IPS-18a (cell line): ENCODE measurements around the gene ABCG5.

Experiments used
- H3K27ac ChIP-seq: one replicate; pipeline ENCODE4 v1.5.1; 2013; ENCODE audit warnings: low read length
- H3K27me3 ChIP-seq: one replicate; pipeline ENCODE4 v1.6.1; 2013; ENCODE audit warnings: mild to moderate bottlenecking, low read length; ENCODE audit not compliant: control insufficient read depth, insufficient read depth
- H3K36me3 ChIP-seq: one replicate; pipeline ENCODE4 v1.6.1; 2013; ENCODE audit warnings: low read depth, low read length; ENCODE audit not compliant: control insufficient read depth
- H3K4me1 ChIP-seq: one replicate; pipeline ENCODE4 v1.6.1; 2013; ENCODE audit warnings: low read depth, low read length; ENCODE audit not compliant: control insufficient read depth
- H3K4me3 ChIP-seq: one replicate; pipeline ENCODE4 v1.5.1; 2013; ENCODE audit warnings: low read length
- H3K9ac ChIP-seq: one replicate; pipeline ENCODE4 v1.6.1; 2013; ENCODE audit warnings: mild to moderate bottlenecking, low read length, moderate library complexity
- H3K9me3 ChIP-seq: one replicate; pipeline ENCODE4 v1.6.1; 2013; ENCODE audit warnings: low read depth, low read length; ENCODE audit not compliant: control insufficient read depth

ABCG5 gene

DNA sequence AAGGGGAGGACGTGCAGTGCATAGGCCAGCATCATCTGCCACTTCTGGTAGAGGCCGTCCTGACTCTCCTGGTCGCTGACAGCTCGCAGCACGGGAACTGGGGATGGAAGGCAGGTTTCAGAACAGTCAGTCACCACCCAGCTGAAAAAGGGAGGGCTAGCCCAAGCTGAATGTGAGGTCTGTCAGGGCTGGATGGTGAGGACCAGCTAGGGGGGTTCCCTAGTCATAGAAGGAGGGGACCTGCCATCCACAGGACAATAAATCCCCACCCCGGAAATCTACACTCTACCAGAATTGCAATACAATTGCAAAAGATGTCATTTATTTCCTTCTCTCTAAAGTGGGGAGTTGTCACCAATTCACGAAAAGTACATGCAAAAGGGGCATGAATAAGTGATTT is 15.8 kb downstream of the ABCG5 start:
- Histone ChIP-seq H3K27me3 (no peaks in the 10 kb centered on the region), H3K4me1 (no peaks in the 10 kb centered on the region), H3K9ac (no peak overlapping the region), H3K27ac (no peak overlapping the region), H3K4me3 (no peak overlapping the region), H3K9me3 (no peaks in the 10 kb centered on the region), H3K36me3 (no peaks in the 10 kb centered on the region)

DNA sequence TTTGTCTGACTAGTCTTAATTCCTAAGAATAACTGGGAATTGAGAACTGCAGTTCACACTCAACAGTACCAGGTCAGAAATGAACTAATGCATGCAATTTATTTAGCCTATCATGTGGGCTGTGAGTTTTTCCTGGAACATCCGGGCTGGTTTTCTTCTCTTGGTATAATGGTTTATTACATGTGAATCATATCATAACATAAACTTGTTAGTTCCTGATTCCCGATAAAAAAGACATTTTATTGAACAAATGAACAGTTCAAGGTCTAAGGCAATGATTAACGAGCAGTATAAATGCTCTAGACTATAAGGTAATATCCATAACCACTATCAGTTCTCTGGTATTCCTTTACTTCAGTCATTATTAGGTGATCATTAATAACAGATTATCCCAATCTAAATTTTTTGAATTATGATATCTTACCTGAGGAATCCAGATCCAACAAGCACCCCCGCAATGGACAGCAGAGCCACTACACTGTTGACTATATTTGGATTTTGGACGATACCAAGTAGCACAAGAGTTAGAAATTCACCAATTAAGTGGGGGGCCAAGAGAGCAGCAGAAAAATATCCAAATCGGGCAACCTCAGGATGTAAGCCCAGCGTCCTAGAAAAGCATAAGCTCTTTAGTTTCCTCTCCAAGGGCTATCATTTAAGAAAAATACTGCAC is 19.0 kb downstream of the ABCG5 start:
- H3K36me3 ChIP-seq, result no peaks in the 10 kb centered on the region
- no peaks in the 10 kb centered on the region for H3K4me1 ChIP-seq
- H3K4me3 ChIP-seq, result no peak overlapping the region
- H3K9me3 ChIP-seq, result no peaks in the 10 kb centered on the region
- no peaks in the 10 kb centered on the region for H3K27me3 ChIP-seq
- H3K27ac ChIP-seq, result no peak overlapping the region
- no peak overlapping the region for H3K9ac ChIP-seq

DNA sequence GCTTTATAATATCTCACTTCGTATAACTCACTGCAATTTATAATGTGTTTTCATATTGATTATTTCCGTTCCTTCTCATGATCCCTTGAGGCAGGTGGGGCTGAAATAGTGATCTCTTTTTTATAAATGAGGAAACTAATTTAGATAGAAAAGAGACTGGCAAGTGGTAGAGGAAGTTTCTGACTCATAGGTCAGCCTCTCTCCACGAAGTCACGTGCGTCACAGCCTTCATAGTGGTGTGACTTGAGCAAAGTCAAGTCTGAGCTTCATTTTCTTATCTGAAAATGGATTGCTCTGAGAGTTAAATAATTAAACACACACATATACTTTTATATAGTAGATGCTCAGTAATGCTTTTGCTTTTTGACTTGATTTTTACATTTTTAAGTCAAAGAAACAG is 19.9 kb downstream of the ABCG5 start:
- H3K4me1 ChIP-seq, result no peaks in the 10 kb centered on the region
- H3K27me3 ChIP-seq, result no peaks in the 10 kb centered on the region

DNA sequence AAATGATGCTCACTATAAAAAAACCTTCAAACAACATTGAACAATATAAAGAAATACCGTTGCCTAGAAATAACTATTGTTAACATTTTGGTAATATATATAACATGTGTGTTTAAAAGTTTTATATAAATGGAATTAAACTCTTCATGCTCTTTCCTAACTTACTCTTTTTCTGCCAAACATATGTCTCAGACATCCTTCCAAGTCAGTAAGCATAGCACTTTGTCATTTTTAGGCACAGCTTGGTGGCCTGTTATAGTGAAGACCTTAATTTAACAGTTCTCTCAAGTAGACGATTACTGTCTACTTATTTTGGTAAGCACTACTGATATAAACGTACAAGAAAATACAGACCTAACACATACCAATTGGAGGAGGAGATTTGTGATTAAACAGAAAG is 23.9 kb downstream of the ABCG5 start:
- no peaks in the 10 kb centered on the region for H3K4me1 ChIP-seq

More for the DNA sequence above, 19.9 kb downstream of the ABCG5 start:
- no peak overlapping the region for H3K4me3 ChIP-seq
- no peak overlapping the region for H3K9ac ChIP-seq
- H3K27ac ChIP-seq, result no peak overlapping the region
- no peaks in the 10 kb centered on the region for H3K9me3 ChIP-seq
- no peaks in the 10 kb centered on the region for H3K36me3 ChIP-seq

DNA sequence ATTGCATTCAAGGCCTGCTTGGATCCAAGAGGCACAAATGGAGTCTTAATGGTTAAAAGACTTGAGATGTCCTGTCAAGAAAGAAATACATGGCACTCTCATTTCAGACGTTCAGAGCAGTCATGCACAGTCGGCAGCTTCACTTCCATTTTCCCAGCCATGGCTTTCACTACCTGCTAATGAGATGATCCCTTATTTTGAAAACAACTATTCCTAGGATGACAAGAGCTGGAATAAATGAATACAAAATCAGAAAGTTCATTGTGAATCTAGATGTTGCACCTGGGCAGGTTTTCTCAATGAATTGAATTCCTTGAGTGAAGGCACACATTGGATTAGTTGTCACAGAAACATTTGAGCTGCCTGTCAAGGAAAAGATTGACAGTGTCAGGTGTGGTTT is 25.7 kb downstream of the ABCG5 start:
- Histone ChIP-seq H3K4me3 (no peak overlapping the region), H3K9me3 (no peaks in the 10 kb centered on the region), H3K36me3 (no peaks in the 10 kb centered on the region), H3K9ac (no peak overlapping the region), H3K27ac (no peak overlapping the region), H3K27me3 (no peaks in the 10 kb centered on the region), H3K4me1 (no peaks in the 10 kb centered on the region)

More for the DNA sequence above, 23.9 kb downstream of the ABCG5 start:
- H3K27ac ChIP-seq, result no peak overlapping the region
- no peaks in the 10 kb centered on the region for H3K36me3 ChIP-seq
- no peak overlapping the region for H3K4me3 ChIP-seq
- no peak overlapping the region for H3K9ac ChIP-seq
- H3K27me3 ChIP-seq, result no peaks in the 10 kb centered on the region
- no peaks in the 10 kb centered on the region for H3K9me3 ChIP-seq

DNA sequence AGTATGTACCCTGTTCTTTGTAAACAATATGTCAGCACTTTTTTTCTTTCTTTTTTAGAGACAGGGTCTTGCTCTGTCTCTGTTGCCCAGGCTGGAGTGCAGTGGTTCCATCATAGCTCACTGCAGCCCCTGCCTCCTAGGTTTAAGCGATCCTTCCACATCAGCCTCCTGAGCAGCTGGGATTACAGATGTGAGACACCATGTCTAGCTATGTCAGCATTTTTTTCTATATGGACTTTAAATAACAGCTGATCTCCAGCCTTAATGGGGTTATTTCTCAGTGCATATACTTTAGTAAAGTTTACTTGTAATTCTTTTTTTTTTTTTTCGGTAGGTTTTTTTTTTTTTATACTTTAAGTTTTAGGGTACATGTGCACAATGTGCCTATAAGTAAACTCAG is 26.6 kb downstream of the ABCG5 start:
- Histone ChIP-seq H3K4me1 (no peaks in the 10 kb centered on the region), H3K4me3 (no peak overlapping the region), H3K27me3 (no peaks in the 10 kb centered on the region)

DNA sequence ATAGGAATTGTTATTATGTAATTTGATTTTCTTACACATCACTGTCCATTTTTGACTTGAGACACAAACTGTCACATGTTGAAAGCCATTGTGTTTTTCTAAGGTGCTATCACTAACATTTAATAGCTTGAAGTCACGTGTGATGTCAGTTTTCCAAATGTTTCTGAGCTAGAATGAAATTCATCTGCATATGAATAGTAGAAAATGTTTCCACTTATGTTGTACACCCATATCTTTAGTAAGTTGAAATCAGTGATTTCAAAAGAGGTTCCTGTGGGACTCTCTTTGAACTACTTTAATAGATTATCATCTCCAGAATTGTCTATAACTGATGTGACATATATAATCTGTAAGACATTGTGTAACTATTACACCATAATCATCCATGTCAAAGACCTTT is 27.8 kb downstream of the ABCG5 start:
- Histone ChIP-seq H3K4me1 (no peaks in the 10 kb centered on the region), H3K27me3 (no peaks in the 10 kb centered on the region), H3K4me3 (no peak overlapping the region), H3K27ac (no peak overlapping the region), H3K36me3 (no peaks in the 10 kb centered on the region), H3K9ac (no peak overlapping the region), H3K9me3 (no peaks in the 10 kb centered on the region)

More for the DNA sequence above, 26.6 kb downstream of the ABCG5 start:
- Histone ChIP-seq H3K36me3 (no peaks in the 10 kb centered on the region), H3K9me3 (no peaks in the 10 kb centered on the region), H3K27ac (no peak overlapping the region), H3K9ac (no peak overlapping the region)

DNA sequence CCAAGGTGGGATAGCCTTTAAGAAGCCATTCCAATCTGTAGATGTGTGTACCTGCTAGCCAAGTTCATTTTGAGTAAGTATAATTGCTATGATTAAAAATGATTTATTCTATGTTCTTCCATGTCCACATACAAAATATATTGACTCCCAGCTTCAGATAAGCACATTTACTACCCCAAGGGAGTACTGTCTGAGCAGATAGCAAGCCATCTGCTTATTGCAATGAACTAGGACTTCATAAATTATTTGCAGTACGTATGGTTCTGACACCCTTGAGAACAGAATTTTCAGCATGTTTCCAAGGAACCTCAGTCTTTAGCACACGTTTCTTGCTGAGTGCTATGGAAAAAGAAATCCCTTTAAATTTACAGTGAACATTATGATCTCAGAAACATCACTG is 28.2 kb downstream of the ABCG5 start:
- Histone ChIP-seq H3K4me1 (no peaks in the 10 kb centered on the region), H3K9me3 (no peaks in the 10 kb centered on the region), H3K36me3 (no peaks in the 10 kb centered on the region), H3K27ac (no peak overlapping the region), H3K4me3 (no peak overlapping the region), H3K9ac (no peak overlapping the region), H3K27me3 (no peaks in the 10 kb centered on the region)

DNA sequence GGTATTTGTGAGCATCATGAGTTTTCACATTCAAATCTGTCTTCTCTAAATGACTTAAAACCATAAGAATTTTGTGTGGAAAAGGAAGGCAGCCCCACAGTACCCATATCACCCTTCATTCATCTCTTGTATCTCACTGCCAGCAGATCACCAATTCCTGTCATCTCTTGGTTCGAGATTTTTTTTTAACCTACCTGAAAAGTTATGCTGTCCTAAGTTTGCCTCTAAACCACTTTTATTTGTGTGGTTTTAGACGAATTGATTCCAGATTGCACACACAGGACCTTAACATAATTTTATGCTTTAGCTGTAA is 32.0 kb downstream of the ABCG5 start:
- H3K36me3 ChIP-seq, result no peaks in the 10 kb centered on the region

DNA sequence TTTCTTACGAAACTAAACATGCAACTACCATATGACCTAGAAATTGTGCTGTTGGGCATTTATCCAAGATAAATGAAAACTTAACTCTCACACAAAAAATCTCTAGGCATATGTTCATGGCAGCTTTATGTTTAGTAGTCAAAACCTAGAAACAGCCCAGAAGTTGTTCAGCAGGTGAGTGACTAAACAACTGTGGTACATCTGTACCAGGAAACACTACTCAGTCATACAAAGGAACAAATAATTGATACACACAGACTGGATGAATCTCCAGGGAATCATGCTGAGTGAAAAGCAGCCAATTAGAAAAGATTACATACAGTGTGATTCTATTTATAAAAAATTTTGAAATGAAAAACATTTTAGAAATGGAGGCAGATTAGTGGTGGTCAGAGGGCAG is 35.5 kb downstream of the ABCG5 start:
- H3K9me3 ChIP-seq, result no peaks in the 10 kb centered on the region
- no peaks in the 10 kb centered on the region for H3K27me3 ChIP-seq
- H3K4me3 ChIP-seq, result no peak overlapping the region
- no peak overlapping the region for H3K27ac ChIP-seq
- H3K4me1 ChIP-seq, result no peaks in the 10 kb centered on the region
- no peaks in the 10 kb centered on the region for H3K36me3 ChIP-seq
- no peak overlapping the region for H3K9ac ChIP-seq

More for the DNA sequence above, 32.0 kb downstream of the ABCG5 start:
- Histone ChIP-seq H3K27ac (no peak overlapping the region), H3K4me3 (no peak overlapping the region), H3K27me3 (no peaks in the 10 kb centered on the region), H3K9ac (no peak overlapping the region), H3K9me3 (no peaks in the 10 kb centered on the region), H3K4me1 (no peaks in the 10 kb centered on the region)

DNA sequence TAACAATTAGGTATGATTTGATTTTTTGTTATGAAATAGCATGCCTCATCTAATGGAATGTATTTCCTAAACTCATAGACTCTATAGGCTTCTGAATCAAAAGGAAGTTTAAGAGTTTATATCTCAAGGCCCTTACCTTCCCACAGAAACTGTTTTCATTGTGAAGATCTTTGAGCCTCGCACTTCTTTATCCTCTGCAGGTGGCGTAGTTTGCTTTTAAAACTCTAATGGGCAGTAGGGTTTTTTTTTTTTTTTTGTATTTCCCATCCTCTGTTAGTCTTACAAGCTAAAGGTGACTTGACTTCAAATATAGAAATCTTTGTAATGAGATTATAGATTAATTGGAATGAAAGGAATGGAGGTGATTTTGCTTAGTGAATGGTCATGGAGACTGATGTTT is 36.5 kb downstream of the ABCG5 start:
- H3K9ac ChIP-seq, result no peak overlapping the region
- H3K9me3 ChIP-seq, result no peaks in the 10 kb centered on the region
- H3K4me3 ChIP-seq, result no peak overlapping the region
- H3K4me1 ChIP-seq, result no peaks in the 10 kb centered on the region
- H3K27ac ChIP-seq, result no peak overlapping the region
- no peaks in the 10 kb centered on the region for H3K36me3 ChIP-seq
- H3K27me3 ChIP-seq, result no peaks in the 10 kb centered on the region

DNA sequence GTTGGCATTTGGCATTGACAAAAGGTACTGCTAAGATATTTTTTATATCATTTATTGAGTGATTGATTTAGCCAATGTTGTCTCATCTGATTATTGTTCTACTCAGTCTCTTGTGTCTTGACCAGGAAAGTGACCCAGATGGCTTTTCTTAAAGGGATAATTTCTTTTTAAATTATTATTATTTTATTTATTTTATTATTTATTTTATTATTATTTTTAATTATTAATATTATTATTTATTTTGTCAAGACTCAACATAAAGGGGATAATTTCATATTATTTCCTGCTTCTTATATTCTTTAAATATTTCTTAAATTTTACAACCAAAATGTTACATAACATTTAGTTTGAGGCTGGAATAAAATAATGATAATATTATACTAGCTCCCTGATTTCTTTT is 37.7 kb downstream of the ABCG5 start:
- Histone ChIP-seq H3K4me3 (no peak overlapping the region), H3K9me3 (no peaks in the 10 kb centered on the region), H3K27ac (no peak overlapping the region), H3K4me1 (no peaks in the 10 kb centered on the region), H3K27me3 (no peaks in the 10 kb centered on the region), H3K36me3 (no peaks in the 10 kb centered on the region), H3K9ac (no peak overlapping the region)
